ENCODE measurements around the gene BICDL2.

BICDL2 gene

DNA sequence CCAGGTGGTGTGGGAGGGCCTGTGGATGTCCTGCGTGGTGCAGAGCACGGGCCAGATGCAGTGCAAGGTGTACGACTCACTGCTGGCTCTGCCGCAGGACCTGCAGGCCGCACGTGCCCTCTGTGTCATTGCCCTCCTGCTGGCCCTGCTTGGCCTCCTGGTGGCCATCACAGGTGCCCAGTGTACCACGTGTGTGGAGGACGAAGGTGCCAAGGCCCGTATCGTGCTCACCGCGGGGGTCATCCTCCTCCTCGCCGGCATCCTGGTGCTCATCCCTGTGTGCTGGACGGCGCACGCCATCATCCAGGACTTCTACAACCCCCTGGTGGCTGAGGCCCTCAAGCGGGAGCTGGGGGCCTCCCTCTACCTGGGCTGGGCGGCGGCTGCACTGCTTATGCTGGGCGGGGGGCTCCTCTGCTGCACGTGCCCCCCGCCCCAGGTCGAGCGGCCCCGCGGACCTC lies 23.2 kb downstream of the BICDL2 start:
- no peak overlapping the region for H3K27ac ChIP-seq
- TF ChIP-seq, protein P1, sequence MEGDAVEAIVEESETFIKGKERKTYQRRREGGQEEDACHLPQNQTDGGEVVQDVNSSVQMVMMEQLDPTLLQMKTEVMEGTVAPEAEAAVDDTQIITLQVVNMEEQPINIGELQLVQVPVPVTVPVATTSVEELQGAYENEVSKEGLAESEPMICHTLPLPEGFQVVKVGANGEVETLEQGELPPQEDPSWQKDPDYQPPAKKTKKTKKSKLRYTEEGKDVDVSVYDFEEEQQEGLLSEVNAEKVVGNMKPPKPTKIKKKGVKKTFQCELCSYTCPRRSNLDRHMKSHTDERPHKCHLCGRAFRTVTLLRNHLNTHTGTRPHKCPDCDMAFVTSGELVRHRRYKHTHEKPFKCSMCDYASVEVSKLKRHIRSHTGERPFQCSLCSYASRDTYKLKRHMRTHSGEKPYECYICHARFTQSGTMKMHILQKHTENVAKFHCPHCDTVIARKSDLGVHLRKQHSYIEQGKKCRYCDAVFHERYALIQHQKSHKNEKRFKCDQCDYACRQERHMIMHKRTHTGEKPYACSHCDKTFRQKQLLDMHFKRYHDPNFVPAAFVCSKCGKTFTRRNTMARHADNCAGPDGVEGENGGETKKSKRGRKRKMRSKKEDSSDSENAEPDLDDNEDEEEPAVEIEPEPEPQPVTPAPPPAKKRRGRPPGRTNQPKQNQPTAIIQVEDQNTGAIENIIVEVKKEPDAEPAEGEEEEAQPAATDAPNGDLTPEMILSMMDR (conservative IDR thresholded peaks at IDR 0.05) = no peak

DNA sequence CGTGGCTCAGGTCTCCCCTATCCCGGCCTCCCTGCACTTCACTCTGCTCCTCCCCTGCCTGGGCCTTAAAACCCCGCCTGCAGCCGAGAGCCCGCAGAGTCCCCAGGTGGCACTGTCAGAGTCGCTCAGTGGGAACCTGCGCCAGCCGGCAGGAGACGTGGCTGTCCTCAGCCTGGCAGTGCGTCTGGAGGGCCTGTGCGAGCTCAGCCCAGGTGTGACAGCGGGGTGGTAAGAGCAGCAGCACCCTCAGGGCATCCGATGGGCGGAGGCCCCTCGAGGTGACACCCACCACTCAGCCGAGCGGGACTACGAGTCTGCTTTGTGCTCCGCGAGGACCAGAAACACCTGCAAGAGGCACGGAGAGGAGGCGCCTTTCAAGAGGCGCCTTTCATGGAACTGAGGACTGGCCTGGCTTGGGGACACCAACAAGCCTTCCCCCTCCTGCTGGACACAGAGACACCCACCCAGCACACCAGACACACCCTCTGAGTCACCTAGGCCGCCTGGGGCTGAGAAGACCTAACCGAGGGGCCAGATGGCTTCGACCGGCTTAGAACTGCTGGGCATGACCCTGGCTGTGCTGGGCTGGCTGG lies 23.8 kb downstream of the BICDL2 start, which contains the start of gene CLDN9:
TSS of gene CLDN9 (plus strand) at position 96 of the 593 bp plus-strand sequence. CDS start at position 536, 440 bp downstream.
- TF ChIP-seq, protein P1 (conservative IDR thresholded peaks at IDR 0.05) = no peak
- H3K27ac ChIP-seq = no peak within 1 kb of the TSS

DNA sequence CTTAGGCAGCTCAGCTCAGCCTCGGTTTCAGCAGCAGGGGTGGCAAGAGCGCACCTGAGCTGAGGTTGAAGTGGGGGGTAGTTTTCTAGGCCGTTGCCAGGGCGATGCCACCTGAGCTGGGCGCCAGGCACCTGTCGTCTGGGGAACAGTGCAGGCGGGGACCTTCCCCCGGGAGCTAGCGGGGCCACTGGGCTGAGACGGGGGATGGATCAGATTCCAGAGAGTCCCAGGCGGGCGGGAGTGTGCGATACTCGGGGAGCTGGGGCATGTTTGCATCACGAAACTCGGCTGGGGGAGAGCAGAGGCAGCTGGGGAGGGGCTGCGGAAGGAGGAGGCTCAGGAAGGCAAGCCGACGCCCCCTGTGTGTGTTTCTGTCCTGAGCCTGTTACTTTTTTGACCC lies 24.5 kb downstream of the BICDL2 start:
- TF ChIP-seq, protein P1 (conservative IDR thresholded peaks at IDR 0.05) = no peak
- no peak overlapping the region for H3K27ac ChIP-seq

DNA sequence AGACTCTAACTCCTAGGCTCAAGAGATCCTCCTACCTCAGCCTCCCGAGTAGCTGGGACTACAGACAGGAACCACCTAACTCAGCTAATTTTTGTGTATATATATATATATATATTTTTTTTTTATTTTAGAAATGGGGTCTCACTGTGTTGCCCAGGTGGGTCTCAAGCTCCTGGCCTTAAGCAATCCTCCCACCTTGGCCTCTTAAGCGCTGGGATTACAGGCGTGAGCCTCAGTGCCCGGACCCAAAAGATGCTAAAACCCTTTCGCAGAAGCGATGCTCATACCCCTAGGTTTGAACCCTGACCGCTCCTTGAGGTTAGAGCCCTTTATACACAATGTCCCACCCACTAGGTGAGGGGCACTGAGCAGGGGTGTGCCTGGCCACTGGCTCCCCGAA lies 26.2 kb downstream of the BICDL2 start:
- H3K27ac ChIP-seq = peak overlapping the region; percentile 51
- TF ChIP-seq, protein P1 (conservative IDR thresholded peaks at IDR 0.05) = no peak

DNA sequence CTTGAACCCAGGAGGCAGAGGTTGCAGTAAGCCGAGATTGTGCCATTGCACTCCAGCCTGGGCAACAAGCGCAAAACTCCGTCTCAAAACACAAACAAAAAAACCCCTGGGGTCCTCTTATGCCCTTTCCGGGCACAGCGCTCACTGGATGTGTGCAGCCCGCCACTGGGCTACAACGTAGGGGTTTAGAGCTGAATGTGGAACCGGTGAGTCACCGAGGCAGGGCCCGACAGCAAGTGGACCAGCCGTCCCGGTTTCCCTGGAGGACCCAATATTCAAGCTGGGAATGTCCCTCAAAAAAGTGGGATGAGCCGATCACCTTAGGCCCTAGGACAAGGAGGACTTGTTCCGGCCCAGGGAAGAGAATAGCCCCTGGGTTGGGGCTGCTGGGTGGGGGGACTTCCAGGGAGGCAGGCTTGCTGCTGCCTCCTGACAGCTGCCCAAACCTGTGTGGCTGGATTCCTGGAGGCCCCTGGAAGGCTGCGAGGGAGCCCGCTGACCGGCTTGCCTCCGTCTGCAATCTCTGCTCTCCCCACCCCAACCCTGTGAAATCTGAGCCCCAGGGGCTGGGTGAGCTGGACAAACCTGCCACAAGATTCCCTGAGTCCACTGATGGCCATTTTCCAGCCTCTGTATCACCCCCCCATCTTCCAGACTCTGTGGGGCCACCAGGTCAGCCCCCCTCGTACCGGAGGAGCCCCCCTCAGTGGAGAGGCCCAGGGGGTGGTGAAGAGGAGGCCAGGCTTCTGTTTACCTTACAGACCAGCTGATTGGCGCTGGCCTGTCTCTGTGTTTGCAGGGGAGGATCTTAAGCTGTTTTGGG lies 27.0 kb downstream of the BICDL2 start:
- TF ChIP-seq, protein P1 (conservative IDR thresholded peaks at IDR 0.05) = no peak
- peak overlapping the region; percentile 51 for H3K27ac ChIP-seq

DNA sequence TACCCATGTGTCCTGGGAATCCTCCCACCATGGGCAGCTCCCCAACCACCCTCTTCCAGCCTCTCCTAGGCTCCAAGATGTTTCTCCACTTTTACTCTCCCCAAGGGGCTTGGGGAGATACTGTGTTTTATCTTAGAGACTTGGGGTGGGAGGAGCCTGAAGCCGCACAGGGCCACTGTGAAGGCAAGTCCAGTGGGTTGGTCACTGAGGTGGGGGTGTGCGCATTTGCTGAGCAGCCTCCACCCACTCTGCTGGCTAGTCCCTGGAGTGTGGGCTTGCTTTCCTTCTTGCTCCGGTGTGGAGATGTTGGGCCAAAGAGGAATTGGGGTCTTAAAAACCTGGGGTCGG lies 28.1 kb downstream of the BICDL2 start:
- H3K27ac ChIP-seq = no peak overlapping the region
- TF ChIP-seq, protein P1 (conservative IDR thresholded peaks at IDR 0.05) = no peak

DNA sequence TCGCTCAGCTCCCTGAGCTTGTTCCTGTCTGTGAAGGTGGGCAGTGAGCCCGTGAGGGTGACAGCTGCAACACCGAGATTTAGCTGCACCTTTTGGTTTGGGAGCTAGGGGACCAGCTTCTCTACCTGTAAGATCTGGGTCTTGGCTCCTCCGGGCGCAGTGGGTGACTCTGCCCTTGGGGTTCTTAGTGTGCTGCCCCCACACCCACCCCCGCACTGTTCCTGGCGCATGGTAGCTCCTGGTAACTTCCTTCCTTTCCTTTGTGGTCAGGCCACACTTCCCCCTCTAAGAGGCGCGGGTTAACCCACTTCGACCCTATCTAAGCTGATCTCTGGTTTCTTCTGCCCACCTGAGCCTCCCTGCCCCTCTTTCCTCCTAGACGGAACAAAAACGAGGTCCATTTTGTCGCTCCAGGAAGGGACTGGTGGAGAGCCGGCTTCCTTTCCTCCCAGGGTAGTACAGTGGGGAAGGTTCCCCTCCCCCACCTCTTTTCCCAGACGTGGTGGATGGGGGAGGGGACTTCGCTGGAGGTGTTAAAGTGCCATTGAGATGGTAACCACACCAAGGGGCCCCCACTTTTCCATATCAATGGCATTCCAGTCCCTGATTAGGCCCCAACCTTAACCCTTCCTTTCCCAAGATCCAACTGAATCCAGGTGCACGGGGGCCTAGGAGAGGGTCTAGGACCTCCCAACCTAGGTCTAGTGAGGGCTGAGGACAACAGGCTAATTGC lies 28.6 kb downstream of the BICDL2 start:
- H3K27ac ChIP-seq = no peak overlapping the region

More for the DNA sequence above, 28.6 kb downstream of the BICDL2 start:
- TF ChIP-seq, protein P1 (conservative IDR thresholded peaks at IDR 0.05) = no peak
